GM19099 (cell line): ENCODE measurements around the gene CASP1.

Experiments used
- POLR2A ChIP-seq: IDR thresholded peaks from 3 replicates; pipeline ENCODE4 v1.6.1; 2011; ENCODE audit warnings: low read depth; ENCODE audit not compliant: insufficient read length; ENCODE audit errors: extremely low read depth

CASP1 gene

GRCh38 chr11:105034813-105035620 is at the start of gene CASP1:
TSS of gene CASP1 (minus strand) at chr11:105035144. CDS start at chr11:105035113, 31 bp downstream.
- TF ChIP-seq POLR2A: no peak

GRCh38 chr11:105081412-105082150 is 46.6 kb upstream of the CASP1 start:
- no peak for TF ChIP-seq POLR2A

DNA sequence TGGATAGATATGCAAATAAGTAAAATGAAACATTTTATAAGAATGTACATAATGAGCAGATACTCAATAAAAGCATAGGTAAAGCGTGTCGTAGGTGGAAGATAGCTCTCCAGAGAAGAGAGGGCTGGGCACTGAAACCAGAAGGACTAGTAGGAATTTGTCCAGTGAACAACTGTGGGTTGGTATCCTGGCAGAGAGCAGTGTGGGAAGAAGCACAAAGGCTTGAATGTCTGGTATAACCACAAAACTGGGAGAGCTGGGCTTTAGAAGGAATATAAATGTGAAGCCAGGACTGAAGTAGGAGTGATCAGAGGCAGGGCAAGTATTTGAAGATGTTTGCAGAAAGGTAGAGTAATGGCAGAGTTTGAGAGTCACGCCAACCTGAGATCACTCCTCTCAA is 43.3 kb upstream of the CASP1 start:
- TF ChIP-seq POLR2A: no peak

DNA sequence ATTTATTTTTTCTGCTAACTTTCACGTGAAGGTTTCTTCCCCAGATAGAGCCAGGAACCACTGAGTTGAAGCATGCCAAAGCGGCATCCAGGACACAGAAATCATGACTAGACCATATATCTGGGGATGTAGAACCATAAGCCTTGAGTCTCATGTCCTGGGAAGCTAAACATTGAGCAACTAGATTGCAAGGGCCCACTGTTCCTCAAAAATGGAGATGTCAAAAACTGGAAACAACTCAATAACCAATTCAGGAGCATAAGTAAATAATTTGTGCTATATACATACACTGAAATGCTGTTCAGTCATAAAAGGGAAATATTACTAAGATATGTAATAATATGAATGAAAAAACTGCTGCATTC is 39.2 kb upstream of the CASP1 start:
- TF ChIP-seq POLR2A: no peak

GRCh38 chr11:105073456-105074165 is 38.7 kb upstream of the CASP1 start:
- no peak for TF ChIP-seq POLR2A

DNA sequence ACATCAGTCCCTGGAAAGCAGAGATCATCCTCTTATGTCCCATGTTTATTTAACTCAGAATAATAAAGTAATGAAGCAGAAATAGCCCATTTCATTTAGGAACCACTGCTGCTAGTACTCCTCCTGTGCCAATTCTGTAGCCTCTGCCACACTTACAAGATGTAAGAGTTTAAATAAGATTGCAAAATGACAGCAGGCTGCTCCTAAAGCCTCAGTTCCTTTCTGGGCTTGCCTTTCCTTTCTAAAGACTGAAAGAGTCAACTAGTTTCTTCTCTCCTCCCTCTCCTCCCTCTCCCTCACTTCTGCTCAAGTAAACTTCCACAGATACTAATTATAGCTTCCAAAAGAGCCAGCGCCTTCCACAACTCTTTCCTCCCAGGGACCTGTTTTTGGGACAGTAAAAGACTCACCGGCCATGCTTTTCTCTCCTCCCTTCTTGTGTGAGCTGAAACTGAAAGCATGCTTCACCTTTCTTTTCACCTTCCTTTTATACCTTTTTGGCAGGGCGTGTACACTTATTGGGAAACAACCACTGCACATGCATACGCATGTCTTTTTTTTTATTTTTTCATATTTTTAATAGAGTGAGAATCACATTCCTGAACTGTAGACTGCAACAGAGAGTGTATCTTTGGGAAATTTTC is 36.3 kb upstream of the CASP1 start:
- TF ChIP-seq POLR2A: no peak

DNA sequence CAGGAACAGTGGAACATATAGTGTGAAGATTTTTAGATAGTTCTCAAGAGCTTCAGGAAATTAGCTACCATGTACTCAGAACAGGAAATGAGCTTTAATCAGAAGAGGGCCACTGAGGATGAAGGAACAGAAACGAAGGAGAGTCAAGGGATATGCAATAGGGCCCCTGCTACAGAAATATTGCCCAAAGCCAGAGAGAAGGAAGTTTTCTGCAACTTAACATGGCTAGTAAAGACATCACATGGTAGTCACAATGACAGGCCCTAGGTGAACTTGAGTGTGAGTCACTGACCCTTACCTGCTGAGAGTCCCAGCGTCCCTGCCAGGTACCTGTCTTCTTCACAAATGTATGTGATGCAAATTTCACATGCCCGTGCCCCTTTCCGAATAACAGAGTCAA is 35.4 kb upstream of the CASP1 start:
- no peak for TF ChIP-seq POLR2A

GRCh38 chr11:105057432-105057831 is 22.5 kb upstream of the CASP1 start:
- TF ChIP-seq POLR2A: no peak

DNA sequence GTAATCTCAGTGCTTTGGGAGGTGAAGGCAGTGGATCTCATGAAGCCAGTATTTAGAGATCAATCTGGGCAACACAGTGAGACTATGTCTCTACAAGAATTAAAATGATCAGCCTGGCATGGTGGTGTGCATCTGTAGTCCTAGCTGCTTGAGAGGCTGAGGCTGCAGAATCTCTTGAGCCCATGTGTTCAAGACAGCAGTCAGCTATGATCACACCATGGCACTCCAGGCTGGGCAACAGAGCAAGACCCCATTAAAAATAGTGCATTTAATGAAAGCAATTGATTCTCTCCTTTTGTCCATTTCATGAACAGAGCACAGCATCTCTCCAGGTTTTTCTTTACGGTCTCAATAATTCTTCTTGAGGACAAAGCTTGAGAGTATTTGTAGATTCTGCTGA is 21.5 kb upstream of the CASP1 start:
- TF ChIP-seq POLR2A: no peak

- TF ChIP-seq POLR2A: no peak
Measured at GRCh38 chr11:105054723-105055493, 20.0 kb upstream of the CASP1 start.

GRCh38 chr11:105052487-105052886 is 17.5 kb upstream of the CASP1 start:
- TF ChIP-seq POLR2A: no peak

DNA sequence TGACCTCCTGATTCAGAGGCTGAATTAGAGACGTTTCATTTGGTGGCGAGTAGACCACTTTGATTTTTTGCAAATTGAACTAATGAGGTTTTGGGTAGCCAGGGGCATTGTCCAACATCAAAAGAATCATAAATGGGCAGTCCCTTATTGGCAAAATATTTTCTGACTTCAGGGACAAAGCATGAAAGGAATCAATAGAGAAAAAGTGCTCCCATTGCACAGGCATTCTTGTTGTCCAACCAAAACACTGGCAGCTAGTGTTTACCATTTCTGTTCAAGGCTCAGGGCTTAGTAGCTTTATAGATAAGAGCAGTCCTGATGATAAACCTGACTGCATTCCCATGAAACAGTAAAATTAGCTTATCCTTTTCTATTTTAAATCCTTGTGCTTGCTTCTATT is 16.6 kb upstream of the CASP1 start:
- TF ChIP-seq POLR2A: no peak

DNA sequence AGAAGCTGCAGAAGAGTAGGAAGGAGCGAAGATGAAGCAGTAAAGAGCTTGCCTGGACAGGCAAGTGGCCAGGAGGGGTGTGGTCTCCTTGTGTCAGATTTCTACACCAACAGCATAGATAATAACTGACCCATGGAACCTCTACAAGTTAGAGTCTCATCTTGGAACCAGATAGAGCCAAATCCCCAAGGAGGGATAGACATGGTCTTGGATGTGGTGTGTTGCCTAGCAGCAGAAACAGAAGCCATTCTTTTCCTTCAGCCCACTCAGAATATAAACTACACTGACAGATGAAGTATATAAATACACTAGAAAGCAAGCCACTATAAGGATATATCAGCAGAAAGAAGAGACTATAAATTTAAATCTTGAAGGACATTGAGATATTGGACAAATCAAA is 14.5 kb upstream of the CASP1 start:
- no peak for TF ChIP-seq POLR2A

- TF ChIP-seq POLR2A: no peak
Measured at GRCh38 chr11:105046898-105047579, 12.1 kb upstream of the CASP1 start.

DNA sequence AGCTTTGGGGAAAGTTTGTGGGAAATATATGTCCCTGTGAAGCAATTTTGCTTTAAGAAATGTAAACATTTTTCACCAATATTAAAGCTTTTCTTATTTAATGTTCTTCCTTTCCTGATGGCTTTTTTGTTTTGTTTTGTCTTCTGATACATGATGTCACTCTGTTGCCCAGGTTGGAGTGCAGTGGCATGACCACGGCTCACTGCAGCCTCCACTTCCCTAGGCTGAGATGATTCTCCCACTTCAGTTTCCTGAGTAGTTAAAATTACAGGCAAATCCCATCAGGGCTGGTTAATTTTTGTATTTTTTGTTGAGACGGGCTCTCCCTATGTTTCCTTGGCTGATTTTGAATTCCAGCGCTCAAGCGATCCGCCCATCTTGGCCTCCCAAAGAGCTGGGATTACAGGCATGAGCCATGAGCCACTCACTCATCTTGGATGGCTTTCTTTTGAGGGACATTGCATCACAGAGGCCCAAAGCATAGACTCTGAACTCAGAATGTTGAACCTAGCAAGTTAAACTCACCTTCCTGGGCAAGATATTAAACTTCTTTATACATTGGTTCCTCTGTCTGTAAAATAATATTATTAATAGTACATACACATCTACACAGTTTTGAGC is 10.8 kb upstream of the CASP1 start:
- TF ChIP-seq POLR2A: no peak
